ENCODE measurements around the gene TLR3. TPM values are rescaled to one million over a fixed set of nuclear protein-coding genes. Genes with fewer than 3 reads are reported as not detected.

Gene TLR3
- total RNA-seq, 1 donor from 2014 or later: 5.8 TPM

DNA sequence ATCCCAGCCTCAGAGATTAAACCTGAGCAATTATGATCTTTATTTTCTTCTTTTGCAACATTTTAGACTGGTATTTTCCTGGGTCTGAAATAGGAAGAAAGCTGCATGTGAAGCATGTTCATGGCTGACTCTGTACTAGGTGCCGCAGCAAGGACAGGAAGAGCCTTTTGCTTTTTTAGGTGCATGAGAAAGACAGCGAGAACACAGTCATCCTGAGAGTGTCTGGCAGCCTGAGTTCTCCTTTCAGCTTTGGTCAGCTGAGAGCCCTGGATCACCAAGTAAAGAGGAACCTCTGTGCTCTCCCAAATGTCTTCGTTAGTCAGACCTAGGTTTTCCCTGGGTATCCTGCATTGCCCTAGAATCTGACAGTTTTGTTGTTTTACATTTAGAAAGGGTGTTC, 65.3 kb downstream of the TLR3 start:
- H3K4me3 ChIP-seq (ENCODE audit: low read depth, low read length): no peak overlapping the region
- no peak for DNase-seq (ENCODE audit: low read depth)
- H3K36me3 ChIP-seq (ENCODE audit: control insufficient read depth, insufficient read depth, low read length): no peaks in the 10 kb centered on the region
- TF ChIP-seq, protein P1, sequence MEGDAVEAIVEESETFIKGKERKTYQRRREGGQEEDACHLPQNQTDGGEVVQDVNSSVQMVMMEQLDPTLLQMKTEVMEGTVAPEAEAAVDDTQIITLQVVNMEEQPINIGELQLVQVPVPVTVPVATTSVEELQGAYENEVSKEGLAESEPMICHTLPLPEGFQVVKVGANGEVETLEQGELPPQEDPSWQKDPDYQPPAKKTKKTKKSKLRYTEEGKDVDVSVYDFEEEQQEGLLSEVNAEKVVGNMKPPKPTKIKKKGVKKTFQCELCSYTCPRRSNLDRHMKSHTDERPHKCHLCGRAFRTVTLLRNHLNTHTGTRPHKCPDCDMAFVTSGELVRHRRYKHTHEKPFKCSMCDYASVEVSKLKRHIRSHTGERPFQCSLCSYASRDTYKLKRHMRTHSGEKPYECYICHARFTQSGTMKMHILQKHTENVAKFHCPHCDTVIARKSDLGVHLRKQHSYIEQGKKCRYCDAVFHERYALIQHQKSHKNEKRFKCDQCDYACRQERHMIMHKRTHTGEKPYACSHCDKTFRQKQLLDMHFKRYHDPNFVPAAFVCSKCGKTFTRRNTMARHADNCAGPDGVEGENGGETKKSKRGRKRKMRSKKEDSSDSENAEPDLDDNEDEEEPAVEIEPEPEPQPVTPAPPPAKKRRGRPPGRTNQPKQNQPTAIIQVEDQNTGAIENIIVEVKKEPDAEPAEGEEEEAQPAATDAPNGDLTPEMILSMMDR (IDR thresholded peaks at IDR 0.05; ENCODE audit: insufficient read depth, low read length, poor library complexity, severe bottlenecking): no peak
- no peaks in the 10 kb centered on the region for H3K27me3 ChIP-seq (ENCODE audit: control insufficient read depth, insufficient read depth, low read length)

DNA sequence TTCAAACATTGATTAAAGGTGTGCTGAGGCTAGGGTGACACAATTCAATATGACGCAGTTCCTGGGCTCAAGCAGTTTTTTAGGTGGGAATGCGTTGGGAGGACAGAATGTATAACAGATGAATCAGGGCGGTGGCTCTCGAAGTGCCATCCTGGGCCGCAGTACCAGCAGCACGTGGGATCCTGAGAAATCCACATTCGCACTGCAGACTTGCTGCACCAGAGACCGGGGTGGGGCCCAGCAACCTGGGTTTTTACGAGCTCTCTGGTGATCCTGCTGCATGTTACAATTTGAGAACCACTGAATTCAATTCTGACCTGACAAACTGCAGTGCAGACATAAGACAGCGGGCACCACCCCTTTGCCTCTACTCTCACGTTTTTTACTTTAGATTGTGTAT, 65.9 kb downstream of the TLR3 start:
- Histone ChIP-seq H3K27me3 (ENCODE audit: control insufficient read depth, insufficient read depth, low read length) (no peaks in the 10 kb centered on the region), H3K36me3 (ENCODE audit: control insufficient read depth, insufficient read depth, low read length) (no peaks in the 10 kb centered on the region), H3K4me3 (ENCODE audit: low read depth, low read length) (no peak overlapping the region)
- no peak for DNase-seq (ENCODE audit: low read depth)
- TF ChIP-seq, protein P1 (IDR thresholded peaks at IDR 0.05; ENCODE audit: insufficient read depth, low read length, poor library complexity, severe bottlenecking): no peak

DNA sequence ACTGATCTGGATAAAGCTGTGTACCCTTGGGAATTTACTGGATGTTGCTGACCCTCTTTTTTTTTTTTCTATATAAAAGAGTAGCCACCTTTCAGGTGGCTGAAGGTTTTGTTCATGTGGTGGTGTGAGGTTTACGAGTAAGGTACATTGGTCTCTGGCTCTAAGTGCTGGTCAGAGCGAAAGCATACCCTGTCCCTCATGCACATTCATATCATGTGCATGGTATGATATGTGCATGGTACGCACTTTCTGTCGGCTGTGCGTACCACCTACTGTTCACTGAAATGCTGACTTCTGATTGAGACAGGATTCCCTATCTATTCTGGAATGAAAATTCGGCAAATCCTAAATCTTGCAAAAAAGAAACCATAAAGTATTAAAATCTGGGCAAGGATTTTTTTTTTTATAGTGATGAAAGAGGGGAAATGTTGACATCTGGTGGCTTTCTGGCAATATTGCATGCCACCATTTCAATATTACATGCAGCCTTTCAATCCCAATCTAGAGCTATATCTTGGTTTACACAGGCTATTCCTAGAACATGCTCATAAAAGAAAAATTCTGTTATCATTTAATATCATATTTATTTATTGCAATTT, 68.3 kb downstream of the TLR3 start:
- no peaks in the 10 kb centered on the region for H3K36me3 ChIP-seq (ENCODE audit: control insufficient read depth, insufficient read depth, low read length)
- TF ChIP-seq, protein P1 (IDR thresholded peaks at IDR 0.05; ENCODE audit: insufficient read depth, low read length, poor library complexity, severe bottlenecking): peak; percentile 66
- no peaks in the 10 kb centered on the region for H3K27me3 ChIP-seq (ENCODE audit: control insufficient read depth, insufficient read depth, low read length)
- no peak for DNase-seq (ENCODE audit: low read depth)
- no peak overlapping the region for H3K4me3 ChIP-seq (ENCODE audit: low read depth, low read length)

Other genes starting within 250 kb of the TLR3 start
- gene FAM149A, start 35.5 kb downstream of the TLR3 start, total RNA-seq: 22.2 and 22.9 TPM in 2 replicates
- gene CYP4V2, start 122.4 kb downstream of the TLR3 start, total RNA-seq: 25.9 and 30.2 TPM in 2 replicates
- gene KLKB1, start 158.4 kb downstream of the TLR3 start, total RNA-seq: 0.58 TPM in 1 of 2 replicates, not detected in the other
- not detected in 2 replicates for gene F11, start 197.0 kb downstream of the TLR3 start, total RNA-seq

Measured in kidney epithelial cell (primary cell).